H9 (cell line): ENCODE results near the gene DUSP23. TPM values are rescaled to one million over a fixed set of nuclear protein-coding genes. Genes with fewer than 3 reads are reported as not detected.

Experiments
- DNase-seq: peaks from one replicate; pipeline ENCODE4 v3.0.0-alpha.2; 2017
- H2AFZ ChIP-seq: one replicate; pipeline ENCODE4 v1.6.1; 2013; ENCODE audit warnings: mild to moderate bottlenecking, low read length, control low read depth, moderate library complexity
- H2AK5ac ChIP-seq: 2 replicates; pipeline ENCODE4 v1.6.1; 2013; ENCODE audit warnings: low read length, control low read depth, mixed read lengths; ENCODE audit not compliant: insufficient read length
- H2BK120ac ChIP-seq: one replicate; pipeline ENCODE4 v1.6.1; 2013; ENCODE audit warnings: low read depth, mild to moderate bottlenecking, low read length, control low read depth, inconsistent platforms; ENCODE audit not compliant: poor library complexity, severe bottlenecking
- H2BK12ac ChIP-seq: 2 replicates; pipeline ENCODE4 v1.6.1; 2013; ENCODE audit warnings: low read length, control low read depth, mixed read lengths, low read depth; ENCODE audit not compliant: insufficient read length
- H2BK15ac ChIP-seq: 2 replicates; pipeline ENCODE4 v1.6.1; 2013; ENCODE audit warnings: low read depth, low read length, control low read depth
- H2BK20ac ChIP-seq: one replicate; pipeline ENCODE4 v1.6.1; 2013; ENCODE audit warnings: low read depth, mild to moderate bottlenecking, low read length, control low read depth, inconsistent platforms; ENCODE audit not compliant: poor library complexity, severe bottlenecking
- H2BK5ac ChIP-seq: 2 replicates; pipeline ENCODE4 v1.6.1; 2013; ENCODE audit warnings: low read length, control low read depth, mixed read lengths; ENCODE audit not compliant: insufficient read length
- H3K14ac ChIP-seq: 2 replicates; pipeline ENCODE4 v1.6.1; 2013; ENCODE audit warnings: low read length, control low read depth; ENCODE audit not compliant: insufficient read depth
- H3K18ac ChIP-seq: 2 replicates; pipeline ENCODE4 v1.6.1; 2013; ENCODE audit warnings: low read depth, mild to moderate bottlenecking, mixed read lengths, low read length, control low read depth; ENCODE audit not compliant: insufficient read length
- H3K23ac ChIP-seq: 2 replicates; pipeline ENCODE4 v1.6.1; 2013; ENCODE audit warnings: low read length, control low read depth, mixed read lengths, low read depth; ENCODE audit not compliant: insufficient read length
- H3K23me2 ChIP-seq: 2 replicates; pipeline ENCODE4 v1.6.1; 2013; ENCODE audit warnings: low read depth, mild to moderate bottlenecking, mixed read lengths, low read length, control low read depth; ENCODE audit not compliant: insufficient read length, poor library complexity, severe bottlenecking
- H3K27ac ChIP-seq: 2 replicates; pipeline ENCODE4 v1.5.1; 2013; ENCODE audit warnings: low read length, control low read depth, mixed read lengths, low read depth; ENCODE audit not compliant: insufficient read length
- H3K27me3 ChIP-seq: 2 replicates; pipeline ENCODE4 v1.6.1; 2013; ENCODE audit warnings: low read length, control low read depth, inconsistent platforms; ENCODE audit not compliant: insufficient read depth
- H3K4ac ChIP-seq: 2 replicates; pipeline ENCODE4 v1.6.1; 2013; ENCODE audit warnings: low read depth, mild to moderate bottlenecking, control low read depth, inconsistent platforms, low read length, moderate library complexity
- H3K4me1 ChIP-seq: 2 replicates; pipeline ENCODE4 v1.6.1; 2013; ENCODE audit warnings: low read length, control low read depth, inconsistent platforms; ENCODE audit not compliant: insufficient read depth
- H3K4me2 ChIP-seq: 2 replicates; pipeline ENCODE4 v1.6.1; 2013; ENCODE audit warnings: low read length, control low read depth, mixed read lengths; ENCODE audit not compliant: insufficient read length, insufficient read depth
- H3K56ac ChIP-seq: 2 replicates; pipeline ENCODE4 v1.6.1; 2013; ENCODE audit warnings: low read depth, mild to moderate bottlenecking, mixed read lengths, low read length, control low read depth; ENCODE audit not compliant: insufficient read length
- H3K79me1 ChIP-seq: 2 replicates; pipeline ENCODE4 v1.6.1; 2013; ENCODE audit warnings: low read depth, mild to moderate bottlenecking, moderate library complexity, low read length, control low read depth, inconsistent platforms; ENCODE audit not compliant: insufficient read depth, poor library complexity, severe bottlenecking
- H3K79me2 ChIP-seq: 2 replicates; pipeline ENCODE4 v1.6.1; 2013; ENCODE audit warnings: low read length, control low read depth, inconsistent platforms; ENCODE audit not compliant: insufficient read depth
- H3K9ac ChIP-seq: 2 replicates; pipeline ENCODE4 v1.6.1; 2013; ENCODE audit warnings: low read length, control low read depth, mixed read lengths; ENCODE audit not compliant: insufficient read length; ENCODE audit errors: extremely low read depth
- H3K9me3 ChIP-seq: one replicate; pipeline ENCODE4 v1.6.1; 2013; ENCODE audit warnings: low read depth, low read length, inconsistent platforms; ENCODE audit not compliant: control insufficient read depth
- H3T11ph ChIP-seq: one replicate; pipeline ENCODE4 v1.6.1; 2013; ENCODE audit warnings: mild to moderate bottlenecking, low read length, control low read depth, inconsistent platforms
- H4K20me1 ChIP-seq: one replicate; pipeline ENCODE4 v1.6.1; 2013; ENCODE audit not compliant: control insufficient read depth, insufficient read length, insufficient read depth
- H4K5ac ChIP-seq: 2 replicates; pipeline ENCODE4 v1.6.1; 2013; ENCODE audit warnings: low read depth, mild to moderate bottlenecking, mixed read lengths, low read length, control low read depth; ENCODE audit not compliant: insufficient read length
- H4K8ac ChIP-seq: replicated peaks from 2 replicates; pipeline ENCODE4 v1.6.1; 2013; ENCODE audit warnings: low read length, control low read depth, mixed read lengths, low read depth; ENCODE audit not compliant: insufficient read length
- H4K91ac ChIP-seq: 2 replicates; pipeline ENCODE4 v1.6.1; 2013; ENCODE audit warnings: low read depth, mild to moderate bottlenecking, moderate library complexity, mixed read lengths, low read length, control low read depth; ENCODE audit not compliant: insufficient read length
- H3K27ac Mint-ChIP-seq, 3 experiments: 2 replicates in 2 of 3; 3 replicates in 1 of 3; pipeline ENCODE4 v1.8.0; 2020 to 2021; ENCODE audit warnings: mixed read lengths in 3 of 3, mild to moderate bottlenecking in 1 of 3, moderate library complexity in 1 of 3
- H3K27me3 Mint-ChIP-seq: 2 replicates; pipeline ENCODE4 v1.8.0; 2021; ENCODE audit warnings: low read depth, mild to moderate bottlenecking, moderate library complexity, mixed read lengths
- H3K36me3 Mint-ChIP-seq, 3 experiments: 2 replicates in 2 of 3; 3 replicates in 1 of 3; pipeline ENCODE4 v1.8.0; 2020 to 2021; ENCODE audit warnings: low read depth in 3 of 3, mixed read lengths in 3 of 3; ENCODE audit not compliant: insufficient read depth in 1 of 3
- H3K4me1 Mint-ChIP-seq, 2 experiments: 2 replicates each; pipeline ENCODE4 v1.8.0; 2020; ENCODE audit warnings: mixed read lengths in 2 of 2
- H3K4me3 Mint-ChIP-seq, 2 experiments: 2 replicates in 1 of 2; 3 replicates in 1 of 2; pipeline ENCODE4 v1.8.0; 2020 to 2021; ENCODE audit warnings: mild to moderate bottlenecking in 2 of 2, mixed read lengths in 2 of 2, moderate library complexity in 1 of 2
- H3K9me3 Mint-ChIP-seq, 2 experiments: 2 replicates in 1 of 2; 3 replicates in 1 of 2; pipeline ENCODE4 v1.8.0; 2020; ENCODE audit warnings: mild to moderate bottlenecking in 2 of 2, mixed read lengths in 2 of 2, moderate library complexity in 1 of 2
- CTCF ChIP-seq: fragments of 200-600 bp; sonication (generic); conservative IDR thresholded peaks from 3 replicates; pipeline ENCODE4 v1.8.0; 2021; ENCODE audit warnings: antibody characterized with exemption, mild to moderate bottlenecking
- WGBS: extraction: QIAGEN DNeasy Blood & Tissue Kit; methylation state at CpG from one replicate; pipeline ENCODE4 v1.1.7; 2013; ENCODE audit warnings: missing lambda C conversion rate, low lambda C conversion rate, mixed read lengths; ENCODE audit not compliant: insufficient read length; ENCODE audit errors: extremely low coverage; 5-methylcytosine and 5-hydroxymethylcytosine counted together
- total RNA-seq: library from RNA; stranded (reverse); gene quantifications from 2 replicates; pipeline ENCODE4 v1.2.1, GENCODE V29; 2021

The DUSP23 gene
- total RNA-seq, 1 experiment from 2014 or later, result 25.0 TPM

GRCh38 chr1:159775716-159776115 is 5.0 kb upstream of the DUSP23 start:
- Histone ChIP-seq H4K20me1 (no peaks in the 10 kb centered on the region), H2BK120ac (no peak overlapping the region), H3K14ac (no peak overlapping the region), H3K9ac (no peak overlapping the region), H3K9me3 (no peaks in the 10 kb centered on the region), H2BK20ac (no peak overlapping the region), H3K4me1 (no peaks in the 10 kb centered on the region), H2BK15ac (no peak overlapping the region), H3K56ac (no peak overlapping the region), H2BK5ac (no peak overlapping the region), H3K23me2 (no peaks in the 10 kb centered on the region), H3K27me3 (no peaks in the 10 kb centered on the region), H3K79me2 (no peaks in the 10 kb centered on the region), H4K5ac (no peak overlapping the region), H3T11ph (no peak overlapping the region), H4K91ac (no peak overlapping the region), H4K8ac (no peak overlapping the region), H2AFZ (no peak overlapping the region), H3K79me1 (no peaks in the 10 kb centered on the region), H3K4me2 (no peak overlapping the region), H2BK12ac (no peak overlapping the region), H3K18ac (no peak overlapping the region), H3K27ac (no peak overlapping the region), H3K23ac (no peak overlapping the region), H2AK5ac (no peak overlapping the region), H3K4ac (no peak overlapping the region)
- no peak for TF ChIP-seq CTCF
- Mint-ChIP-seq H3K36me3 (no peaks in the 10 kb centered on the region), H3K27ac (no peak overlapping the region), H3K4me1 (peaks cover 2 to 4% of the 10 kb centered on the region in 2 experiments; a peak in 3 of 4 replicates), H3K9me3 (no peaks in the 10 kb centered on the region), H3K27me3 (0 out of 2 replicates have a peak, but pooled peaks cover 1% of the 10 kb centered on the region), H3K4me3 (no peak overlapping the region)
- no CpG with 5 or more reads among the region's 2 CpGs for WGBS
- DNase-seq, result no peak
